MM.1S (cell line): ENCODE results near the gene PYGB.

Source experiments
- EZH2 ChIP-seq: fragments of 300-600 bp; sonication (generic); optimal IDR thresholded peaks from 2 replicates; pipeline ENCODE3; 2017; ENCODE audit warnings: low read depth, mild to moderate bottlenecking, antibody characterized with exemption, low read length, mixed read lengths
- TF ChIP-seq, protein P1 (sequence below): fragments of 300-600 bp; sonication (generic); IDR thresholded peaks from 2 replicates; pipeline ENCODE4 v1.5.1; 2016; ENCODE audit warnings: antibody characterized with exemption, low read length, mixed read lengths

DNA sequence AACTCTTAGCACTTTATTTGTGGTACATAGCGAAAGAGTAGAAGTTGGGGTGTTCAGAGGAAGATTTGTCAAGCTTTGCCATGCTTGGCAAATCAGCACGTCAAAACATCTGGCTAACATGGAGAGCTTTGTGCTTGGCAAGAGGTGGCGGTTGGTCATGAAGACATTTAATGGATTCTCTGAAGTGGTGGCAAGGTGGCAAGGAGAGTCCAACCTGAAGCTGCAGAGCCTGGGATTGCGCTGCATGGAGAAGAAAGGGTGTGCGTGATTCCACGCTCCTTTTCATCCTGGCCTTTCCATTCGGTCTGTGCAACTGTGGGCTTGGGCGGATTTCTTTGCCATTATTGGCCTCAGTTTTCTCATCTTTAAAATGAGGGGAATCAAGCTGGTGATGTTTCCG, 3.1 kb downstream of the PYGB start:
- TF ChIP-seq, protein P1, sequence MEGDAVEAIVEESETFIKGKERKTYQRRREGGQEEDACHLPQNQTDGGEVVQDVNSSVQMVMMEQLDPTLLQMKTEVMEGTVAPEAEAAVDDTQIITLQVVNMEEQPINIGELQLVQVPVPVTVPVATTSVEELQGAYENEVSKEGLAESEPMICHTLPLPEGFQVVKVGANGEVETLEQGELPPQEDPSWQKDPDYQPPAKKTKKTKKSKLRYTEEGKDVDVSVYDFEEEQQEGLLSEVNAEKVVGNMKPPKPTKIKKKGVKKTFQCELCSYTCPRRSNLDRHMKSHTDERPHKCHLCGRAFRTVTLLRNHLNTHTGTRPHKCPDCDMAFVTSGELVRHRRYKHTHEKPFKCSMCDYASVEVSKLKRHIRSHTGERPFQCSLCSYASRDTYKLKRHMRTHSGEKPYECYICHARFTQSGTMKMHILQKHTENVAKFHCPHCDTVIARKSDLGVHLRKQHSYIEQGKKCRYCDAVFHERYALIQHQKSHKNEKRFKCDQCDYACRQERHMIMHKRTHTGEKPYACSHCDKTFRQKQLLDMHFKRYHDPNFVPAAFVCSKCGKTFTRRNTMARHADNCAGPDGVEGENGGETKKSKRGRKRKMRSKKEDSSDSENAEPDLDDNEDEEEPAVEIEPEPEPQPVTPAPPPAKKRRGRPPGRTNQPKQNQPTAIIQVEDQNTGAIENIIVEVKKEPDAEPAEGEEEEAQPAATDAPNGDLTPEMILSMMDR, result no peak
- TF ChIP-seq EZH2, result no peak
